Brain pericyte (primary cell): Measurements from ENCODE around the gene CNN2.

ENCODE experiments used
- DNase-seq: peaks from one replicate; pipeline ENCODE4 v3.0.0-alpha.2; 2012; ENCODE audit warnings: low read depth, low spot score

Gene CNN2

DNA sequence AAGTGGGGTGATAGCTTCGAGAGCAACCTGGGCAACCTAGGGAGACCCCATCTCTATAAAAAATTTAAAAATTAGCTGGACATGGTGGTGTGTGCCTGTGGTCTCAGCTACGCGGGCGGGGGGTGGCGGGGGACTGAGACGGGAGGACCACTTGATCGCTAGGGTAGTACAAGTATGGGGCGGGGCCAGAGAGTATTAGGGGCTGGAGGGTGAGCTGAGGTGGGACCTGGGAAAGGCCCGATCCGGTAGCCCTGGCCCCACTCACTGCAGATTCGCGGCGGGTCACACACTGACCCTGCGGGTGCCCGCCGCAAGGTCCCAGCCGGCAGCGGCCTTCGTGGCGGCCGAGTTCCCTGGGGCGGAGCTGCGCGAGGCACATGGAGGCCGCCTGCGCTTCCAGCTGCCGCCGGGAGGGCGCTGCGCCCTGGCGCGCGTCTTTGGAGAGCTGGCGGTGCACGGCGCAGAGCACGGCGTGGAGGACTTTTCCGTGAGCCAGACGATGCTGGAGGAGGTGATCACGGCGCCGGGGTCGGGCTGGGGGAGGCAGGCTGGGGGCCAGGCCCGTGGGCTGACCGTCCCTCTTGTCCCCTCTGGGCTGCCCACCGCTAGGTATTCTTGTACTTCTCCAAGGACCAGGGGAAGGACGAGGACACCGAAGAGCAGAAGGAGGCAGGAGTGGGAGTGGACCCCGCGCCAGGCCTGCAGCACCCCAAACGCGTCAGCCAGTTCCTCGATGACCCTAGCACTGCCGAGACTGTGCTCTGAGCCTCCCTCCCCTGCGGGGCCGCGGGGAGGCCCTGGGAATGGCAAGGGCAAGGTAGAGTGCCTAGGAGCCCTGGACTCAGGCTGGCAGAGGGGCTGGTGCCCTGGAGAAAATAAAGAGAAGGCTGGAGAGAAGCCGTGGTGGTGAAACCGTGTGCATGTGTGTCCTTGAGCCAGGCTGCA is 38.5 kb downstream of the CNN2 start:
- no peak for DNase-seq

DNA sequence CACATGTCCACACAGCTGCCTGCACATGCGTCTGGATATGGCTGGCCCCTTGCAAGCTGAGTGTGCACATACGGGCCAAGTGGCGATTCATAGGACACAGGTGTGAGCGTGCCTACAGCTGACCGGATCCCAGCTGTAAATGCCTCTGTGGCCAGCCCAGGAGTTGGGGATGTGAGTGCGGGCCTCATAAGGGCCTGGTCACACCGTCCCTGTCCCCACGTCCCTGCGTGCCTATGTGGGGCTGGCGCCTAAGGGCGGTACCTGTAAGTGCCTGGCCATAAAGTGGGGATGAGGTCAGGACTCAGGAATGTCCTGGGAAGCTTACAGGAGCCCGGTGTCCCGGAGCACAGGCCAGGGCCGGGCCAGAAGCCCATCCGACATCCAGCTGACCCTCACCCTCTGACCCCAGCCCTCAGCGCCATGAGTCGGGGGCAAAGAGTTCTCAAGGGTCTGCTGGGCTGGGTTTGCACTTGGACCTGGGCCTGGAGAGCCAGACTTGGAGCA is 39.2 kb downstream of the CNN2 start:
- DNase-seq: no peak

DNA sequence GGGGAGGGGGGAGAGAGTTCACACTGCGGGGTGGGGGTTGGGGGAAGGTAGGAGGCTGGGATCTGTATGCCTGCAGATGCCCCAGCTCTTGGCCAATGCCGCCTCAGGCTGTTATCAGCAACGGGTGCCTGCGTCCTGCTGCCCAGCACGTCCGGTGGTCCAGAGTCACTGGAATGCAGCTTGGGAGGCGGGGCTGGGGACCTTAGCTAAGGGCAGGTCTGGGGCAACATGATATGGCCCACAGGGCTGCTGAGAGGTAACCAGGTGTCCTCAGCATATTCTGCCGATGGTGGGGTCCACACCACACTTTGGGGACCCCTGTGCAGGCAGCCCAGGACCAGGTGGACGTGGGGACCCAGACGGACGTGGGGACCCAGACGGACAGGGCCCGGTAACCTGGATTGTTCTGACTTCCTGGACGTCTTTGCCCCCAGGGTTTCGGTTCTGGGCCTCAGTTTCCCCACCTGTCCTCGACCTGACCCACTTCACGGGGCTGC is 39.9 kb downstream of the CNN2 start:
- no peak for DNase-seq

DNA sequence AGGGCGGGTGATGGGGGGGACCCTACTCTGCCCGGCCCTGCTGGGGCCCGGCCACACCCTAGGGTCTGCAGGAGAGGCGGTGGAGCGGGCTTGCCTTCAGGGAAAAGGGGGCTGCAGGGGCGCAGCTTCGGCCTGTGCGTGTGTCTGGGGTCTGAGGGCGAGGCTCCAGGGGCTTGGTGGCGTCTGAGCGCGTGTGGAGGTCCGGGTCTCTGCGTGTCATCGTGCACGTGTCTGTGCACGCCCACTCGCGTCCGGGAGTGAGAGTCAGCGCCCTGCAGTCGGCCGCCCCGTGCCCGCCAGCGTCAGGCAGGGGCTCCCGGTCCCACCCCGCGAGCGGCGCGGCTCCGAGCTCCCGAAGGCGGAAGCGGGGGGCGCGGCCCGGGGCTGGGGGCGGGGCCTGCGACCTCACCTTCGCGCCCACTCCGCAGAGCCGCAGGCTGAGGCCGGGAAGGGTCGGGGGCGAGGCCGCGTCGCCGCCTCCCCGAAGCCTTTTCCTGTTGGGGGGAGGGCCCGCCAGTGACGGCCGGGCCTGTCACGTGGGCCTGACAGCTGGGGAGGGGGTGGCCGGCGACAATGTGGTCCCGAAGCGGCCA is 40.4 kb downstream of the CNN2 start, which contains the start of gene ARHGAP45:
Gene ARHGAP45, plus strand, starts transcription at position 420 of the 593 bp plus-strand sequence. CDS start 239 bp downstream, outside the sequence.
- DNase-seq: no peak

DNA sequence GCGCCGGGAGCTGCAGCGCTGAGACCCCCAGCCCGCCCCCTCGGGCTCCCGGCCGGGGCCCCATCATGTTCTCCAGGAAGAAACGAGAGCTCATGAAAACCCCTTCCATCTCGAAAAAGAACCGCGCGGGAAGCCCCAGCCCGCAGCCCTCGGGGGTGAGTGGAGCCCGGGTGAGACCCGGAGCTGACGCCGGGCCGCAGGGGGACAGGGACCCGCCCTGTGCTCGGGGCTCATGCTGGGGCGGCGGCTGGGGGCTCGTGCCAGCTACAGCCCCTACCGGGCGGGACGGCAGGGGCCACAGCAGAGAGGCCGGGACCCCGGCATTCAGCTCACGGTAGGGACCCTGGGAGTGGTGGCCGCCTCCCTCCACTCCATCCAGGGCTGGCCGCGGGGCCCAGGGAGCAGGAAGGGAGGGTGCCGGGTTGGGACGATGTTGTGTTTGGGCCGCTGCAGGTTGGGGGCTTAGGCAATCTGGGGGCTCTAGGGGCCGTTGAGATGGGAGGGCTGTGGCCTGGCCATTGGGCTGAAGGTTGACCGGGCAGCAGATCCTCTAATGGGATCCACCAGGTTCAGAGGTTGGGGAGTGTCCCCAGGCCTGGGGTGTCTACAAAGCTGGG is 41.0 kb downstream of the CNN2 start:
- no peak for DNase-seq

DNA sequence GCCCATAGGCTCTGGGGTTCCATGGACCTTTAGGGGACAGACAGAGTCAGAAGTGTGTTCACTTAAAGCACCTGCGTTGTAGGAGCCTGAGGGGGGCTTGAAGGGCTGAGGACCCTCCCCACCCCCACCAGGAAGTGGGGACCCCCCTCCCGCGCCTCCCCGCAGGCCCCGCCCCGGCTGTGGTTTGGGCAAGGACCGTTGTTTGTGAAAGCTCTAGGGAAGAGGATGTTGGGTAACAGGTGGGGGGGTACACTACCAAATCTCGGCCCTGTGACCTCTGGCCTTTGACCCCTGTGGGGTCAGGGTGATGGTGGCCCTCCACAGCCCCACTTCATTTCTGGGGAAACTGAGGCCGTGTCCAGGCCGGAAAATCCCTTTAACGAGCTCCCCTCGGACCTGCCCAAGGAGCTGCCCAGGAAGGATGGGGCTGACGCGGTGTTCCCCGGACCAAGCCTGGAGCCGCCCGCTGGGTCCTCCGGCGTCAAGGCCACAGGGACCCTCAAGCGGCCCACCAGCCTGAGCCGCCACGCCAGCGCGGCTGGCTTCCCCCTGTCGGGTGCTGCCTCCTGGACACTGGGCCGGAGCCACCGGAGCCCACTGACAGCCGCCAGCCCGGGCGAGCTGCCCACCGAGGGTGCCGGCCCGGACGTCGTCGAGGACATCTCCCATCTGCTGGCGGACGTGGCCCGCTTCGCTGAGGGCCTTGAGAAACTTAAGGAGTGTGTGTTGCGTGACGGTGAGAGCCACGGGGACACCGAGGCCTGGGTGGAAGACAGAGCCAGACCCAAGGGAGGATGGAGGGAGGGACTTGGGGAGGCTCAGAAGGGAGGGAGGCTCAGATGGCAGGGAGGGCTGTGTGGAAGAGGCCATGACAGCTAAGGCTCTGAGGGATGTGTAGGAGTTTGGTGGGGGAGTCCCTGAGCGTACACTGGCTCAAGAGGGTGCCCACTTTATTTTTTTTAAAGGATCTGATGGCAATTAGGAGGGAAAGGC is 41.9 kb downstream of the CNN2 start:
- no peak for DNase-seq

DNA sequence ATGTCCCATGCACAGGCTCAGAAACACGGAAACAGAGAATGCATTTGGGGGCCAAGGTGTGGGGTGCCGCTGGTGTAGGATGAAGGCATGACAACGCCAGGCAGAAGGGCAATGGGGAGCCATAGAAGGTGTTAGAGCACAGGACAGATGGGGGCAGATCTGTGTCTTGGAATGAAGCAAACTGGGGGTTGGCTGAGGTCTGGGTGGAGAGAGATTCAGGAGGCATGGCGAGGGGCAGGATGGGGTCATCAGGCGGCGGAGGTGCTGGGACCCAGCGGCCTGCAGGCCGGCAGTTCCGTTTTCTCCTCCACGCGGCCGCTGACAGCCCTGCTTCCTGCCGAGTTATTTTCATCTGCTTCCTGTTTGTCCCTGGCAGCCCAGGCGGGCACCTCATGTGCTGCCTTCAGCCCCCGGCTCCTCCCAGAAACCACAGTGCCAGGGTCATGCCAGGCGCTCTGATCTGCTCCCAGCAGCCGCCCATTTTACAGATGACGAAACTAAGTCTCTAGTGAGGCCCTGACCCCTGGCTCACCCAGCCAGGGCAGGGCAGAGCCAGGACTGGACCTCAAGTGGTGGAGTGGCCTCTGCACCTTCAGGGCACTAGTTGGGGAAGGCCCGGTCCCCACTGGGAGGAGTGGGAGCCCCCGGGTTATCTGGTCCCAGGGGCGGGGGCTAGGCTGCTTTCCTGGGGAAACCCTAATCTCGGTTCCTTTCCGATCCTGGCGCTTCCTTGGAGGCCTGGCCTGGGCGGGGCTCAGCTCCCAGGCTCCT is 42.8 kb downstream of the CNN2 start:
- no peak for DNase-seq

DNA sequence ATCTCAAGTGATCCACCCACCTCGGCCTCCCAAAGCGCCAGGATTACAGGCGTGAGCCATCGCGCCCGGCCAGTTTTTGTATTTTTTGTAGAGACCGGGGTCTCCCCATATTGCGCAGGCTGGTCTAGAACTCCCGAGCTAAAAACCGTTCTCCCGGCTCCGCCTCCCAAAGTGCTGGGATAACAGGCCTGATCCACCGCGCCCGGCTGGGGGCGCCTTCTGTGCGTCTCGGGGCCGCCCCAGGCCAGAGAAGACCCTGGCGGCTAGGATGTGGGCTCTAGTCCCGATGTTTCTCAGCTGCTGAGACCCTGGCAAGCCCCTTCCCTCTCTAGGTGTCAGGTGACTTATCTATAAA is 44.1 kb downstream of the CNN2 start:
- DNase-seq: no peak

DNA sequence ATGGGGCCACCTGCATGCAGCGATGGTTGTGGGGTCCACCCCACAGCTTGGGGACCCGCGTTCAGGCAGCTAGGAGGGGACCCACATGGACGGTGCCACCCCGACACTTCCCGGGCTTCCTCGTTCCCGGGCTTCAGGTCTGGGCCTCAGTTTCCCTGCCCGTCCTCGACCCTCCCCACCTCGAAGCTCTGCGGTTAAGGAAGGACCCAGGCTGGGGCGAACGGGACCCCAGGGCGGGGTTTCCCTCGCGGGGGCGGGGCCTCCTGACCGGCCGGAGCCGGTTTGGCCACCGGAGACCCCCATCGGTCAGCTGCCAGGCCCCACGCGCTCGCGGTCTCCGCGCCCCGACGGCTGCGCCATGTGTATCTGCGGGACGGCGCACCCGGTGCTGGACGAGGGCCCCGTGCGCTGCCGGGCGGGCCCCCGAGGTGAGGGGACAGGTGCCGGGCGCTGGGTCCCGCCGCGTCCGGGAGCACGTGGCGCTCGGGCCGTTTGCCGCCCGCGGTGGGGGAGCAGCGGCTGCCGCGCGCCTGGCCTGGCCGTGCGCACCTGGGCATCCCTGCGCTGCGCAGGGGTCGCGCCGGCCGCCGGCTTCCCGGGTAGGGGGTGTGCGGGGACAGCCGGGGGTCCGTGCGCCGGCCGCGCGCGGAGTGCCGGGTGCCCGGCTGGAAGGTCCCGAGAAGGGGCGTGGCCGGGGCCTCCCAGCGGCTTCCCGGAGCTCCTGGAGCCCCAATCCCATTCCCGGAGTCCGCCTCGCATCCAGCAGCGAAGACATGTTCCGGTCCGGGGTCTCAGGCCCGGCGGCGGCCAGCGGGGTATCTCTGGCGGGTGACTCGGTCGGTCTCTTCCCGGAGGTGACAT is 44.8 kb downstream of the CNN2 start:
- no peak for DNase-seq

DNA sequence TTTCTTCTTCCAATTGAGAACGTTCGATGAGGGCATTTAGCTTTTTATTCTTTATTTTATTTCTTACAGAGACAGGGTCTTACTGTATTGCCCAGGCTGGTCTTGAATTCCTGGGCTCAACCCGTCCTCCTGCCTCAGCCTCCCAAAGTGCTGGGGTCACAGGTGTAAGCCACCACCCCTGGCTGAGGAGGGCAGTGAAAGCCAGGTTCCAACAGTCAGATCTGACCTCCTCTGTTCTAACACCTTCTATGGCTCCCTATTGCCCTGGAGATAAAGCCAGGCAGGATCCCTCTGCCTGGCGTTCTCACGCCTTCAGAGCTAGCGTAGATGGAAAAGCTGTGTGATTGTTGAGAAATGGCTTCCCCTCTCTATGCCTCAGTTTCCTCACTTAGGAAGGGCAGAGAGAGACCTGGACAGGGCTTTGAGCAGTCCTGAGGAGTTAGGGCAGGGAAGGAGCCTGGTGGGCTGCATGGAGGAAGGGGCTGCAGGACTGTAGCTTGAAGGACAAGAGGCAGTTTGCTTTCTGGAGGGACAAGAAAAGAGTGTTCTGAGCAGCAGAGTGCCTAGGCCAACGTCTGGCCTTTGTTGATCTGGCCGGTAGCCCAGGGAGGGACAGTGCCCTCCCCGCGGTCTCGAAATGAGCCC is 46.1 kb downstream of the CNN2 start:
- no peak for DNase-seq

DNA sequence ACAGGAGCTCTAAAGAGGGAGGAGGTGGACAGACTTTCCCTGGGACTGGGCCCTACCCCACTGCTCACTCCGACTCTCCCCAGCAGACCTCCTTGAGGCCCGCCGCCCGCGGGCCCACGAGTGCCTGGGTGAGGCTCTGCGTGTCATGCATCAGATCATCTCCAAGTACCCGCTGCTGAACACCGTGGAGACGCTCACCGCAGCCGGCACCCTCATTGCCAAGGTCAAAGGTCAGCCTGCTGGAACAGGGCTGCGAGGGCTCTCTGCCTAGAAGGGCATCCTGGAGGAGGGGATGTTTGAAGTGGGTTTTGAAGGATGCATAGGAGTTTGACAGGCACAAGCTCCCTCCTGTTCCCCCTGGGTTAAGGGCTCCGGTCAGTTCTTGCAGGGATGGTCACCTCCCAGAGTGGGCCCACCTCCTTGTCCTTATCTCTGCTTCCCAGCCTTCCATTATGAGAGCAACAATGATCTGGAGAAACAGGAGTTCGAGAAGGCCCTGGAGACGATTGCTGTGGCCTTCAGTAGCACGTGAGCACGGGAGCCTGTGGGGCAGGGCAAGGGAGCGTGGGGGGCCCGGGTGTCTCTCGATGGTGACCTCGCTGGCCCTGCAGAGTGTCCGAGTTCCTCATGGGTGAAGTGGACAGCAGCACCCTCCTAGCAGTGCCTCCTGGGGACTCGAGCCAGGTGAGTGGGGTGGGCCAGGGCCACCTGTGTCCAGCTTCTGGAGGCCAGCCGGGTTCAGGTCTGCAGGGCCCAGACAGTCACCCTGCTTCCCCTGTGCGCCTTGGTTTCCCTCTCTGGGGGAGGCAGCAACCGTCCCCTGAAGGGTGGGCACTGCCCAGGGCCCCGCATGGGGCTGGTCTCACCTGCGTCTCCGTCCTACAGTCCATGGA is 46.9 kb downstream of the CNN2 start:
- no peak for DNase-seq

DNA sequence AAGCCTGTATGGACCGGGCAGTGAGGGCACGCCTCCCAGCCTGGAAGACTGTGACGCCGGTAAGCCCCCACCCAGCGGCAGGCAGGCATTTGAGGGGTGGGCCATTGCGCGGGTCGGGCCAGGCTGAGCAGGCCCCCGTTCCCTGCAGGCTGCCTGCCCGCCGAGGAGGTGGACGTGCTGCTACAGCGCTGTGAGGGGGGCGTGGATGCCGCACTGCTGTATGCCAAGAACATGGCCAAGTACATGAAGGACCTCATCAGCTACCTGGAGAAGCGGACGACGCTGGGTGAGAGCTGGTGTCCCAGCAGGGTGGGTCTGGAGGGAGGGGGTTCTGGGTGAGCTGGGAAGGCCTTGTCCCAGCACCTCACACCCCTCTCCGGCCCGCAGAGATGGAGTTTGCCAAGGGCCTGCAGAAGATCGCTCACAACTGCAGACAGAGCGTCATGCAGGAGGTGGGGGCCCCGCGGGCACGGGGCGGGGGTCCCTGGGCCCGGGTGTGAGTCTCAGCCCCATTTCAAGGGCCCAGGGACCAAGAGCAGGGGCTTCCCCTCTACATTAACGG is 47.6 kb downstream of the CNN2 start:
- no peak for DNase-seq

DNA sequence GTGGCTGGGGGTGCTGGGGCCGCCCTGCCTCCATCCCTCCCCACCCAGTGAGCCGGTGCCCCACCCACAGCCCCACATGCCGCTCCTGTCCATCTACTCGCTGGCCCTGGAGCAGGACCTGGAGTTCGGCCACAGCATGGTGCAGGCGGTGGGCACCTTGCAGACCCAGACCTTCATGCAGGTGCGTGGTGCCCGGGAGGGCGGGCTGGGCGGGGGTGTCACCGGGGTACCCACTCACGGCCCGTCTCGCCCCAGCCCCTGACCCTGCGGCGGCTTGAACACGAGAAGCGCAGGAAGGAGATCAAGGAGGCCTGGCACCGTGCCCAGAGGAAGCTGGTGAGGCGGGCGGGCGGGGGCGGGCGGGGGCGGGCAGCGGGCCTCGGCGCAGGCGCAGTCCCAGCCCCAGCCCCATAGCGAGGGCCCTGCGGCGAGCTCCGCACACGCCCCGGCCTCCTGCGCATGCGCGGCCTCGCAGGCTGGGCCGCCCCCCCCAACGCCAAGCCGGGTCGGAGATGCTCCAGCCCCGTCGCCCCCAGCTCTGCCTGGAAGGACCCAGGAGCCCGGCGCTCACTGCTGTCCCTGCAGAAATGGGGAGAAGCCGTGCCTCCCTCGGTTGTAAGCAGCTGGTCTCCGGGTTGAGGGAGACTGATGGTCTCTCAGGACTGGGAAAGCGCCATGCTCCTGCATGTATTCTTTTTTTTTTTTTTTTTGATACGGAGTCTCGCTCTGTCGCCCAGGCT is 48.3 kb downstream of the CNN2 start:
- no peak for DNase-seq

DNA sequence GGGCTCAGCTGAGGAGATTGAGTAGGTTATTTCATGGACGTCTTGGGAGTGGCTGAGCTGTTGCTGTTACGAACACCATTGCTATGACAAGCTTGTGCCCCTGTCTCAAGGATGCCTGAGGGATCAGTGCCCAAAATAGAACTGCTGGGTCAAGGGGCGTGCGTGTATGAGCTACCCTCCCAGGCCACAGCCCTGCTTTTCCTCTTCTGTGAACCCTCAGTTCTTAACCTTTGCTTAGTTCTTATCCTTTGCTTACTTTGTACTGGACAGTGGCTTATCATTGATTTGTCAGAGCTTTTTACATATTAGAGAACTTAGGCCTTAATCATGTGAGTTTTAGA is 49.6 kb downstream of the CNN2 start:
- DNase-seq: no peak

DNA sequence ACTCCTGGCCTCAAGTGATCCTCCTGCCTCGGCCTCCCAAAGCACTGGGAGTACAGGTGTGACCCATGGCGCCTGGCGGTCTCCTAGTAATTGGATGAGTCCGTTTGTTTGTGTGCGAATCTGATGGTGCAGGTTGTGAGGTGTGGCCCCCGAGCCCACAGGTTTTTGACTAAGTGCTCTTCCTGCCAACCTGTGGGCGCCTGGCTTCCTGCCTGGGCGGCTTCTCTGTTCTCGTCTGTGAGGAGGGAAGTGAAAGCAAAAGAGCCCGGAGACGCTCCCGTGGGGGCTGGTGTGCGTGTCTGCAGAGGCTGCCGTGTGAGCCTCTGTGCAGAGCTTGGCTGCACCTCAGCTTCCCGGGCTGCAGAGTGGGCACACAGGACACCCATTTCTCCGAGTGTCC is 50.5 kb downstream of the CNN2 start:
- no peak for DNase-seq

DNA sequence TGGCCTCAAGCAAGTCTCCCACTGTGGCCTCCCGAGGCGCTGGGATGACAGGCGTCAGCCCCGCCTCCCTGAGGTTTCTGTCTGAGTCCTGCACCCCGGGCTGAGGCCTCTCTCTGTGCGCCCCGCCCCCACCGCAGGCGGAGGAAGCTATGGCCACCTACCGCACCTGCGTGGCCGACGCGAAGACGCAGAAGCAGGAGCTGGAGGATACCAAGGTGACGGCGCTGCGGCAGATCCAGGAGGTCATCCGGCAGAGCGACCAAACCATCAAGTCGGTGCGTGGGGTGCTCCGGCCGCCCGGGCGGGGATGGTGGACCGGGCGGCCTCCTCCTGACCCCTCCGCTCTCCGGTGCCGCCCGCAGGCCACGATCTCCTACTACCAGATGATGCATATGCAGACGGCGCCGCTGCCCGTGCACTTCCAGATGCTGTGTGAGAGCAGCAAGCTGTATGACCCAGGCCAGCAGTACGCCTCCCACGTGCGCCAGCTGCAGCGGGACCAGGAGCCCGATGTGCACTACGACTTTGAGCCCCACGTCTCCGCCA is 53.2 kb downstream of the CNN2 start:
- no peak for DNase-seq
